H1 (cell line): Measurements from ENCODE around the gene LMAN2. TPM values are rescaled to one million over a fixed set of nuclear protein-coding genes. Genes with fewer than 3 reads are reported as not detected.

Source experiments
- CTCF ChIA-PET: fragments of 300-600 bp; sonication (Branson Sonifier 250); formaldehyde crosslinking; loops from one replicate; lab custom pipeline; 2021; ENCODE audit not compliant: partially characterized antibody; lab: Charles Lee
- POLR2A ChIA-PET: fragments of 300-600 bp; sonication (Branson Sonifier 250); formaldehyde crosslinking; loops from one replicate; lab custom pipeline; 2021; ENCODE audit warnings: inconsistent platforms; ENCODE audit not compliant: partially characterized antibody; lab: Charles Lee
- DNase-seq, 2 experiments: peaks; one replicate each; pipeline versions ENCODE4 v3.0.0 to v3.0.0-alpha.2; 2010 to 2022; ENCODE audit warnings: low spot score in 2 of 2, low read depth in 1 of 2, mixed read lengths in 1 of 2
- FAIRE-seq: peaks from 2 replicates; lab custom pipeline; 2011; peaks lifted over from hg19 to GRCh38; lab: Jason Lieb, UNC
- H2AFZ ChIP-seq: 2 replicates; pipeline ENCODE4 v1.8.1; 2012; ENCODE audit warnings: low read length, inconsistent platforms
- H2AK5ac ChIP-seq: 2 replicates; pipeline ENCODE4 v1.6.1; 2013; ENCODE audit warnings: low read depth, low read length
- H2BK120ac ChIP-seq: replicated peaks from 2 replicates; pipeline ENCODE3; 2013; ENCODE audit warnings: low read depth, low read length, inconsistent platforms
- H2BK12ac ChIP-seq: 2 replicates; pipeline ENCODE4 v1.6.1; 2013; ENCODE audit warnings: low read depth, low read length
- H2BK15ac ChIP-seq: 2 replicates; pipeline ENCODE4 v1.6.1; 2013; ENCODE audit warnings: low read length
- H2BK20ac ChIP-seq: 2 replicates; pipeline ENCODE4 v1.6.1; 2013; ENCODE audit warnings: low read length
- H2BK5ac ChIP-seq: 2 replicates; pipeline ENCODE4 v1.6.1; 2013; ENCODE audit warnings: low read depth, low read length
- H3K14ac ChIP-seq: 2 replicates; pipeline ENCODE4 v1.6.1; 2013; ENCODE audit warnings: inconsistent platforms; ENCODE audit not compliant: insufficient read length
- H3K18ac ChIP-seq: 2 replicates; pipeline ENCODE4 v1.6.1; 2013; ENCODE audit warnings: low read length; ENCODE audit errors: extremely low read depth
- H3K23ac ChIP-seq: 2 replicates; pipeline ENCODE4 v1.6.1; 2013; ENCODE audit warnings: inconsistent platforms; ENCODE audit not compliant: insufficient read length
- H3K23me2 ChIP-seq: 2 replicates; pipeline ENCODE4 v1.6.1; 2013; ENCODE audit warnings: low read depth, low read length
- H3K27ac ChIP-seq: 2 replicates; pipeline ENCODE4 v1.6.1; 2011; ENCODE audit warnings: low read depth, low read length, inconsistent platforms
- H3K27me3 ChIP-seq, 4 experiments: replicated peaks in 1 of 4; 1 replicate in 1 of 4; 2 replicates in 3 of 4; pipeline versions ENCODE4 v1.6.1 to v1.8.1; 2011 to 2013; ENCODE audit warnings: low read length in 3 of 4, mild to moderate bottlenecking in 3 of 4, inconsistent platforms in 2 of 4, mixed read lengths in 2 of 4, moderate library complexity in 1 of 4; ENCODE audit not compliant: control insufficient read depth in 3 of 4, insufficient read depth in 3 of 4; ENCODE audit errors: extremely low read depth in 1 of 4
- H3K36me3 ChIP-seq, 4 experiments: 2 replicates each; pipeline versions ENCODE4 v1.6.1 to v1.8.1; 2011 to 2013; ENCODE audit warnings: mild to moderate bottlenecking in 4 of 4, low read length in 3 of 4, moderate library complexity in 2 of 4, control low read depth in 1 of 4, inconsistent platforms in 1 of 4; ENCODE audit not compliant: insufficient read depth in 4 of 4, control insufficient read depth in 2 of 4
- H3K4ac ChIP-seq: replicated peaks from 2 replicates; pipeline ENCODE3; 2013; ENCODE audit warnings: low read length, low read depth, mixed read lengths, inconsistent platforms; ENCODE audit not compliant: insufficient read length
- H3K4me1 ChIP-seq, 4 experiments: replicated peaks in 1 of 4; 1 replicate in 1 of 4; 2 replicates in 3 of 4; pipeline versions ENCODE4 v1.6.1 to v1.8.1; 2011 to 2013; ENCODE audit warnings: low read length in 3 of 4, inconsistent platforms in 2 of 4, mixed read lengths in 1 of 4; ENCODE audit not compliant: insufficient read depth in 4 of 4, control insufficient read depth in 3 of 4
- H3K4me2 ChIP-seq, 2 experiments: 2 replicates each; pipeline versions ENCODE4 v1.6.1 to v1.8.1; 2011 to 2013; ENCODE audit warnings: low read depth in 2 of 2, low read length in 2 of 2, control low read depth in 1 of 2, inconsistent platforms in 1 of 2, mild to moderate bottlenecking in 1 of 2; ENCODE audit not compliant: insufficient read depth in 1 of 2
- H3K4me3 ChIP-seq, 4 experiments: fragments of 200-600, 300-600 bp in 1 of 4; sonication (generic), shearing (Covaris generic), sonication (Bioruptor Twin) in 1 of 4; 2 replicates each; pipeline versions ENCODE4 v1.5.1 to v1.8.1; 2011 to 2016; ENCODE audit warnings: low read length in 4 of 4, low read depth in 3 of 4, control low read depth in 2 of 4, inconsistent platforms in 2 of 4, mild to moderate bottlenecking in 2 of 4, mixed read lengths in 1 of 4, moderate library complexity in 1 of 4; ENCODE audit not compliant: insufficient read depth in 2 of 4; ENCODE audit errors: extremely low read depth in 1 of 4
- H3K56ac ChIP-seq: replicated peaks from 2 replicates; pipeline ENCODE3; 2013; ENCODE audit warnings: low read depth, mild to moderate bottlenecking, mixed read lengths, low read length, inconsistent platforms; ENCODE audit not compliant: insufficient read length
- H3K79me1 ChIP-seq: 2 replicates; pipeline ENCODE4 v1.6.1; 2013; ENCODE audit warnings: low read depth, low read length, control low read depth
- H3K79me2 ChIP-seq, 2 experiments: 2 replicates each; pipeline versions ENCODE4 v1.6.1 to v1.8.1; 2012 to 2013; ENCODE audit warnings: low read length in 2 of 2, mild to moderate bottlenecking in 2 of 2, inconsistent platforms in 1 of 2; ENCODE audit not compliant: insufficient read depth in 2 of 2, control insufficient read depth in 1 of 2
- H3K9ac ChIP-seq, 4 experiments: replicated peaks in 1 of 4; 1 replicate in 1 of 4; 2 replicates in 3 of 4; pipeline versions ENCODE4 v1.6.1 to v1.8.1; 2011 to 2013; ENCODE audit warnings: low read depth in 3 of 4, low read length in 3 of 4, control low read depth in 2 of 4, mild to moderate bottlenecking in 2 of 4, moderate library complexity in 2 of 4, inconsistent platforms in 1 of 4; ENCODE audit errors: extremely low read depth in 1 of 4
- H3K9me3 ChIP-seq, 2 experiments: 2 replicates each; pipeline versions ENCODE4 v1.6.1 to v1.8.1; 2012 to 2013; ENCODE audit warnings: mild to moderate bottlenecking in 2 of 2, moderate library complexity in 2 of 2, control low read depth in 1 of 2, inconsistent platforms in 1 of 2, low read depth in 1 of 2, low read length in 1 of 2, mixed read lengths in 1 of 2; ENCODE audit not compliant: insufficient read depth in 2 of 2
- H4K20me1 ChIP-seq, 2 experiments: replicated peaks in 1 of 2; 2 replicates each; pipeline versions ENCODE3 to v1.8.1; 2011 to 2013; ENCODE audit warnings: inconsistent platforms in 2 of 2, low read length in 2 of 2, mild to moderate bottlenecking in 1 of 2; ENCODE audit not compliant: insufficient read depth in 2 of 2, control insufficient read depth in 1 of 2
- H4K5ac ChIP-seq: 2 replicates; pipeline ENCODE4 v1.6.1; 2013; ENCODE audit warnings: low read length, low read depth, mixed read lengths, inconsistent platforms; ENCODE audit not compliant: insufficient read length
- H4K8ac ChIP-seq: 2 replicates; pipeline ENCODE4 v1.8.0; 2013; ENCODE audit warnings: mild to moderate bottlenecking, moderate library complexity, low read length, inconsistent platforms; ENCODE audit not compliant: insufficient read depth; ENCODE audit errors: extremely low read depth
- H4K91ac ChIP-seq: replicated peaks from 2 replicates; pipeline ENCODE3; 2013; ENCODE audit warnings: low read length, mixed read lengths, inconsistent platforms; ENCODE audit not compliant: insufficient read length
- CREB1 ChIP-seq: IDR thresholded peaks from 2 replicates; pipeline ENCODE4 v1.6.1; 2012; ENCODE audit warnings: inconsistent platforms
- FOSL1 ChIP-seq: IDR thresholded peaks from 2 replicates; pipeline ENCODE4 v1.6.1; 2011; ENCODE audit warnings: mild to moderate bottlenecking, low read depth, low read length, moderate library complexity; ENCODE audit not compliant: insufficient read depth
- GABPA ChIP-seq: IDR thresholded peaks from 2 replicates; pipeline ENCODE4 v1.6.1; 2011; ENCODE audit warnings: mild to moderate bottlenecking, low read length, moderate library complexity, borderline replicate concordance; ENCODE audit not compliant: insufficient read depth
- GTF2F1 ChIP-seq: IDR thresholded peaks from 2 replicates; pipeline ENCODE4 v1.6.1; 2012; ENCODE audit warnings: low read depth, low read length, improper control_type of control experiment, borderline replicate concordance
- RAD21 ChIP-seq, 2 experiments: IDR thresholded peaks in 1 of 2; conservative IDR thresholded peaks in 1 of 2; 2 replicates each; pipeline ENCODE4 v1.6.1; 2011; ENCODE audit warnings: low read depth in 2 of 2, low read length in 2 of 2, improper control_type of control experiment in 1 of 2, inconsistent platforms in 1 of 2, mild to moderate bottlenecking in 1 of 2, moderate library complexity in 1 of 2
- SIN3A ChIP-seq, 2 experiments: IDR thresholded peaks in 1 of 2; conservative IDR thresholded peaks in 1 of 2; 2 replicates each; pipeline ENCODE4 v1.6.1; 2011 to 2012; ENCODE audit warnings: low read length in 2 of 2, improper control_type of control experiment in 1 of 2, low read depth in 1 of 2, mild to moderate bottlenecking in 1 of 2
- YY1 ChIP-seq: IDR thresholded peaks from 2 replicates; pipeline ENCODE4 v1.6.1; 2011; ENCODE audit warnings: low read depth, mild to moderate bottlenecking, low read length
- WGBS, 2 experiments: shearing (Covaris generic) in 1 of 2; methylation state at CpG; one replicate each; pipeline versions ENCODE4 v1.1.6 to v1.1.7; 2013 to 2015; ENCODE audit warnings: low lambda C conversion rate in 2 of 2, mixed read lengths in 2 of 2, inconsistent platforms in 1 of 2, low coverage in 1 of 2, missing lambda C conversion rate in 1 of 2; ENCODE audit not compliant: insufficient replicate concordance in 2 of 2, insufficient coverage in 1 of 2, insufficient read length in 1 of 2; ENCODE audit errors: extremely low coverage in 1 of 2, missing lambda C conversion rate in 1 of 2; 5-methylcytosine and 5-hydroxymethylcytosine counted together
- polyA plus RNA-seq, 7 experiments: library from polyadenylated mRNA; depleted of rRNA in 3 of 7; stranded (reverse) in 5 of 7; unstranded in 2 of 7; fragments of >200 nt in 5 of 7; fragments of 200-250 nt in 2 of 7; gene quantifications; 1 replicate in 5 of 7; 2 replicates in 1 of 7; 4 replicates in 1 of 7; pipeline versions ENCODE4 v1.2.1 to v1.2.3, GENCODE V29; 2011 to 2013; ENCODE audit warnings: missing spikeins in 2 of 7, mixed read lengths in 2 of 7
- total RNA-seq: library from RNA; stranded (reverse); fragmentation: NEBNext Ultra II Directional; extraction: Animal tissue kit (Norgen Biotek cat#: 25700); gene quantifications from 2 replicates; pipeline ENCODE4 v1.2.1, GENCODE V29; 2021
- TF ChIP-seq, protein P1 (sequence below): IDR thresholded peaks from 2 replicates; pipeline ENCODE4 v1.6.1; 2012; ENCODE audit warnings: low read length, inconsistent platforms

Gene LMAN2
- total and polyA plus RNA-seq, 2 of the 8 experiments (the other 6 are each of a cell fraction or from before 2014, with no cell fraction given), result 116 to 225 TPM

DNA sequence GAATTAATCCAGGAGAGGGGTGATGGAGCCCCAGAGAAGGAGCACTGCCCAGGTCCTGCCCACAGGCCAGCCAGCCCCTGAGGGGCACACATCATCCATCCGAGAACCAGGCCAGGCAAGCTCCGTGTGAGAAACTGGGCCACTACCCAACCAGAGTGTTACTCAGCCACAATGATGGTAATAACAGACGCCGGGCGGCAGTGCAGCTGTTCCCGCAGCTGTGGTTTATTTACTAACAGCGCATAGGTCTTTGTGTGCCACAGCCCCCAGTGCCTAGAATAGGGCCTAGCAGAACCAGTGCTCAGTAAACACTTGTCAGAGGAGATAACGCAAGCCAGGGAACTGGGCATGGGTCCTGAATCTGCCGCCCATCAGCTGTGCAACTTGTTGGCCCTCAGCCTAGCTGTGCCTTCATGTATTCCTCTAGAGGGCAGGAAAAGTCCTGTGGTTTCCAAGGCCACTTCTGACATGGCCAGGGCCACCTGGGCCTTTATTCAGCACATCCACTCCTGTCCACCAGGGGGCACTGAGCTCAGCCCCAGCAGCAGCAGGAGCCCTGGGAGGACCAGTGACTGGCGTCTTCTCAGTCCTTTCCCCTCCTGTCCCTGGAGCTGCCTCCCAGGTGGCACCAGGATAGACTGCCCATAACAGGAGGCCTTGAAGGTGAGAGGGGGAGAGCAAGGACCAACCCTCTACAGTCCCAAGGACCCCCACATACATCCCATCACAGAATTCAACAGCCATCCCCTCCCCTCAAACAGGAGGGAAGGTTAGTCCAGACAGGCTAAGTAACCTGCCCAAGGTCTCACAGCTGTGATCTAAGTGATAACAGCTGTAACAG lies 41.9 kb downstream of the LMAN2 start:
- Histone ChIP-seq H3K4me3 (no peak overlapping the region), H3K9ac (no peak overlapping the region), H4K91ac (no peak overlapping the region), H2BK12ac (no peak overlapping the region), H3K56ac (no peak overlapping the region), H3K14ac (no peak overlapping the region), H2AK5ac (no peak overlapping the region), H3K79me1 (peaks cover 6% of the 10 kb centered on the region), H3K27me3 (no peaks in the 10 kb centered on the region), H2BK5ac (no peak overlapping the region), H3K23me2 (peaks cover 11% of the 10 kb centered on the region), H2BK120ac (no peak overlapping the region), H3K18ac (no peak overlapping the region), H2BK15ac (no peak overlapping the region), H3K4me2 (no peak overlapping the region), H4K20me1 (peaks cover 5 to 11% of the 10 kb centered on the region in 2 experiments), H3K27ac (no peak overlapping the region), H3K79me2 (peaks cover 4 to 10% of the 10 kb centered on the region in 2 experiments; a peak in 3 of 4 replicates), H4K5ac (no peak overlapping the region), H2BK20ac (no peak overlapping the region), H3K4me1 (peaks cover 0 to 21% (median 15%) of the 10 kb centered on the region in 4 experiments; a peak in 6 of 7 replicates), H4K8ac (no peak overlapping the region), H3K4ac (no peak overlapping the region), H3K23ac (no peak overlapping the region), H3K9me3 (no peaks in the 10 kb centered on the region), H3K36me3 (peaks cover 3 to 19% (median 13%) of the 10 kb centered on the region in 4 experiments; a peak in 6 of 8 replicates), H2AFZ (no peak overlapping the region)
- POLR2A ChIA-PET, result interaction anchor here (0.6 to 6.0 kb wide), 14 partner anchors 7 to 194 kb away, joined by 3 to 26 read pairs (median 4); partner anchors contain the start of genes PRELID1 and RAB24
- CTCF ChIA-PET, result interaction anchor here (0.6 to 16.6 kb wide), 55 partner anchors 10 to 495 kb away, joined by 3 to 251 read pairs (median 5); partner anchors contain the start of genes F12, GRK6, LMAN2 and PDLIM7
- 72% methylated on average over 10 of the region's 10 CpGs; no CpG with 5 or more reads in 1 of the 2 experiments for WGBS, 2 experiments
- DNase-seq (peak; percentile 85 to 90), FAIRE-seq (peak; percentile 19)
- TF ChIP-seq GTF2F1 (no peak), GABPA (0 out of 2 replicates have a peak, but pooled peaks have one; percentile 43), RAD21 (IDR thresholded peaks at IDR 0.05 in 1 of 2, conservative IDR thresholded peaks at IDR 0.05 in 1 of 2; ENCODE audit: low read depth in 2 of 2, low read length in 2 of 2) (peak; percentile 62 to 78), SIN3A (conservative IDR thresholded peaks at IDR 0.05 in 1 of 2, IDR thresholded peaks at IDR 0.05 in 1 of 2; ENCODE audit: low read depth in 1 of 2, low read length in 2 of 2) (peak; percentile 86; a peak in 3 of 4 replicates), FOSL1 (no peak), YY1 (0 out of 2 replicates have a peak, but pooled peaks have one; percentile 33), CREB1 (0 out of 2 replicates have a peak, but pooled peaks have one; percentile 21)
- TF ChIP-seq, protein P1, sequence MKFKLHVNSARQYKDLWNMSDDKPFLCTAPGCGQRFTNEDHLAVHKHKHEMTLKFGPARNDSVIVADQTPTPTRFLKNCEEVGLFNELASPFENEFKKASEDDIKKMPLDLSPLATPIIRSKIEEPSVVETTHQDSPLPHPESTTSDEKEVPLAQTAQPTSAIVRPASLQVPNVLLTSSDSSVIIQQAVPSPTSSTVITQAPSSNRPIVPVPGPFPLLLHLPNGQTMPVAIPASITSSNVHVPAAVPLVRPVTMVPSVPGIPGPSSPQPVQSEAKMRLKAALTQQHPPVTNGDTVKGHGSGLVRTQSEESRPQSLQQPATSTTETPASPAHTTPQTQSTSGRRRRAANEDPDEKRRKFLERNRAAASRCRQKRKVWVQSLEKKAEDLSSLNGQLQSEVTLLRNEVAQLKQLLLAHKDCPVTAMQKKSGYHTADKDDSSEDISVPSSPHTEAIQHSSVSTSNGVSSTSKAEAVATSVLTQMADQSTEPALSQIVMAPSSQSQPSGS, result no peak
